Fibroblast of lung (primary cell): Measurements from ENCODE around the gene TERC.

Experiments
- CTCF ChIP-seq, 2 donors: IDR thresholded peaks in 1 of 2; conservative IDR thresholded peaks in 1 of 2; 1 replicate in 1 of 2; 2 replicates in 1 of 2; pipeline ENCODE4 v1.5.1; 2011 to 2012; ENCODE audit warnings: low read length in 2 of 2, control low read depth in 1 of 2, inconsistent platforms in 1 of 2, low read depth in 1 of 2, mild to moderate bottlenecking in 1 of 2
- EZH2 ChIP-seq: IDR thresholded peaks from 2 replicates; pipeline ENCODE4 v1.5.1; 2012; ENCODE audit warnings: low read length, control low read depth, mild to moderate bottlenecking; ENCODE audit errors: missing control alignments

GRCh38 chr3:169812332-169813235 lies 47.7 kb upstream of the TERC start, which contains the start of the genes LRRC34 and LRRIQ4:
- TF ChIP-seq CTCF (conservative IDR thresholded peaks at IDR 0.05 in 1 of 2, IDR thresholded peaks at IDR 0.05 in 1 of 2; ENCODE audit: low read depth in 1 of 2, low read length in 2 of 2) (no peak), EZH2 (no peak)
